HepG2 (cell line): ENCODE data around the gene GPR137. TPM values are rescaled to one million over a fixed set of nuclear protein-coding genes. Genes with fewer than 3 reads are reported as not detected.

Experiments used
- BORCS8-MEF2B ChIP-seq: sonication (generic); formaldehyde crosslinking; IDR thresholded peaks from 2 replicates; pipeline ENCODE4 v1.8.0; 2022; ENCODE audit warnings: mild to moderate bottlenecking, missing genetic modification reagents
- GATAD1 ChIP-seq: IDR thresholded peaks from 2 replicates; pipeline ENCODE4 v1.6.1; 2016; ENCODE audit warnings: missing genetic modification reagents, missing compliant biosample characterization
- HNRNPL ChIP-seq: fragments of 200-400 bp; formaldehyde crosslinking; IDR thresholded peaks from 2 replicates; pipeline ENCODE4 v1.6.1; 2017; ENCODE audit warnings: mild to moderate bottlenecking, low read depth, low read length
- KLF15 ChIP-seq: sonication (generic); formaldehyde crosslinking; IDR thresholded peaks from 2 replicates; pipeline ENCODE4 v1.8.1; 2023; ENCODE audit warnings: borderline replicate concordance, mild to moderate bottlenecking, inconsistent platforms, missing genetic modification reagents, mixed read lengths
- RBM22 ChIP-seq: fragments of 200-400 bp; formaldehyde crosslinking; optimal IDR thresholded peaks from 2 replicates; pipeline ENCODE3; 2017; ENCODE audit warnings: mild to moderate bottlenecking, low read length, moderate library complexity
- RXRA ChIP-seq: sonication (generic); formaldehyde crosslinking; IDR thresholded peaks from 2 replicates; pipeline ENCODE4 v1.5.1; 2020; ENCODE audit warnings: missing genetic modification reagents
- SAFB2 ChIP-seq: sonication (generic); formaldehyde crosslinking; IDR thresholded peaks from 2 replicates; pipeline ENCODE4 v1.5.1; 2020; ENCODE audit warnings: missing genetic modification reagents, low read depth, mild to moderate bottlenecking, borderline replicate concordance
- SIN3B ChIP-seq: fragments of 150-350 bp; IDR thresholded peaks from 2 replicates; pipeline ENCODE4 v1.6.1; 2014; ENCODE audit warnings: low read length
- TAF15 ChIP-seq: fragments of 200-400 bp; formaldehyde crosslinking; IDR thresholded peaks from one replicate; pipeline ENCODE4 v1.6.1; 2018; ENCODE audit warnings: mild to moderate bottlenecking, low read depth, low read length; ENCODE audit not compliant: poor library complexity, severe bottlenecking
- ZNF232 ChIP-seq: sonication (generic); formaldehyde crosslinking; IDR thresholded peaks from 2 replicates; pipeline ENCODE4 v1.4.0; 2020; ENCODE audit warnings: missing genetic modification reagents, borderline replicate concordance
- ZNF451 ChIP-seq: sonication (generic); formaldehyde crosslinking; IDR thresholded peaks from 2 replicates; pipeline ENCODE4 v1.5.0; 2020; ENCODE audit warnings: mild to moderate bottlenecking, missing genetic modification reagents
- ZNF672 ChIP-seq: sonication (generic); formaldehyde crosslinking; IDR thresholded peaks from 2 replicates; pipeline ENCODE4 v1.8.1; 2022; ENCODE audit warnings: missing genetic modification reagents
- ZNF816 ChIP-seq: sonication (generic); formaldehyde crosslinking; IDR thresholded peaks from 2 replicates; pipeline ENCODE4 v1.8.0; 2022; ENCODE audit warnings: missing genetic modification reagents, mild to moderate bottlenecking, borderline replicate concordance
- ZNF891 ChIP-seq: sonication (generic); formaldehyde crosslinking; IDR thresholded peaks from 2 replicates; pipeline ENCODE4 v1.5.0; 2020; ENCODE audit warnings: mild to moderate bottlenecking, missing genetic modification reagents
- ZSCAN22 ChIP-seq: sonication (generic); formaldehyde crosslinking; IDR thresholded peaks from 2 replicates; pipeline ENCODE4 v1.4.0; 2020; ENCODE audit warnings: mild to moderate bottlenecking, missing genetic modification reagents
- polyA plus RNA-seq, 8 experiments: library from polyadenylated mRNA; depleted of rRNA in 3 of 8; stranded (reverse) in 7 of 8; unstranded in 1 of 8; fragments of >200 nt; fragmentation: Illumina TruSeq in 4 of 8; extraction: Trizol in 4 of 8; gene quantifications; 2 replicates each; pipeline versions ENCODE4 v1.2.1 to v1.2.3, GENCODE V29; 2011 to 2016; ENCODE audit warnings: low read depth in 4 of 8, missing spikeins in 1 of 8, mixed read lengths in 1 of 8; ENCODE audit not compliant: insufficient read depth in 1 of 8
- total RNA-seq, 5 experiments: library from RNA; depleted of rRNA; stranded (reverse); fragments of >200 nt; fragmentation: Illumina TruSeq; extraction: Trizol; gene quantifications; 2 replicates each; pipeline ENCODE4 v1.2.3, GENCODE V29; 2016; ENCODE audit warnings: low read depth in 1 of 5
- TF ChIP-seq, protein P1 (sequence below): sonication (generic); formaldehyde crosslinking; IDR thresholded peaks from 2 replicates; pipeline ENCODE4 v1.4.0; 2020; ENCODE audit warnings: missing genetic modification reagents
- TF ChIP-seq, protein P2 (sequence below): sonication (generic); formaldehyde crosslinking; IDR thresholded peaks from 2 replicates; pipeline ENCODE4 v1.5.0; 2020; ENCODE audit warnings: mild to moderate bottlenecking, missing genetic modification reagents, moderate library complexity
- TF ChIP-seq, protein P3 (sequence below): sonication (generic); formaldehyde crosslinking; IDR thresholded peaks from 2 replicates; pipeline ENCODE4 v1.4.0; 2020; ENCODE audit warnings: mild to moderate bottlenecking, missing genetic modification reagents
- TF ChIP-seq, protein P4 (sequence below): sonication (generic); formaldehyde crosslinking; IDR thresholded peaks from 2 replicates; pipeline ENCODE4 v1.4.0; 2020; ENCODE audit warnings: missing genetic modification reagents, borderline replicate concordance
- TF ChIP-seq, protein P5 (sequence below): sonication (generic); formaldehyde crosslinking; IDR thresholded peaks from 2 replicates; pipeline ENCODE4 v1.4.0; 2020; ENCODE audit warnings: missing genetic modification reagents

Gene GPR137
- total and polyA plus RNA-seq, 2 of the 13 experiments (the other 11 are each of a cell fraction or from before 2014, with no cell fraction given): 8.5 to 13.2 TPM

DNA sequence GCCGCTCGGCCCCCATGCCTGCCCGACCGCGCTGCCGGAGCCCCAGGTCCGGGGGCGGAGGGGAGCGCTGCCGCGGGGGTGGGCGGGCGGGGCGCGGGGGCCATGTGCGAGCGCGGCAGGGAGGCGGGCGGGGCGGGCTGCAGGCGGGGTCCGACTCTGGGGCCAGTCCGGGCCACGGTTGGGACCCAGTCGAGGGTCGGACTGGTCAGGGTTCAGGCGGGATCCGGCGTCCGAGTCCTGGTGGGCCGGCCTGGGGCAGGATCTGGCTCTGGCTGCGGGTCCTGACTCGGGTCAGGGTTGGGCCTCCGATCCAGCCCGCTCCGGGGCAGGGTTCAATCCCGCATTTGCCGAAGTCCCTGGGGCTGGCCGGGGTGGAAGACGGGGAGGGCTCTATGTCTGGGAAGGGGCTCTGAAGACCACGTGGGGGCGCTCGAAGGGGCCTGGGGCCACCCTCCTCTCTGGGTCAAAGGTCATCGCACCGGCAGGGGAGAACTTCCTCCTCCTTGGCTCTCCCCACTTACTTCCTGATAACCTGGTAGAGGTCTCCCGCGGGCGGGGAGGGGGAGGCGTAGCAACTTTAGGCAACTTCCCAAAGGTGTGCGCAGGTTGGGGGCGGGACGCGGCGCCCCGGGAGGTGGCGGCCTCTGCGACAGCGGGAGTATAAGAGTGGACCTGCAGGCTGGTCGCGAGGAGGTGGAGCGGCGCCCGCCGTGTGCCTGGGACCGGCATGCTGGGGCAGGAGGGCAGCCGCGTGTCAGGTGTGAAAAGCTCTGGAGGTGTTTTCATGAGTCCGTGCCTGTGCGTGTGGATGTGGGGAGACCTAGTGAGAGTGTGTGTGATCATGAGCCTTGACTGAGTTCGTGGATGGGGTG is 20.3 kb downstream of the GPR137 start (continued):
- peak; percentile 69 for TF ChIP-seq GATAD1 (CRISPR knock-in tag)
- TF ChIP-seq, protein P1, sequence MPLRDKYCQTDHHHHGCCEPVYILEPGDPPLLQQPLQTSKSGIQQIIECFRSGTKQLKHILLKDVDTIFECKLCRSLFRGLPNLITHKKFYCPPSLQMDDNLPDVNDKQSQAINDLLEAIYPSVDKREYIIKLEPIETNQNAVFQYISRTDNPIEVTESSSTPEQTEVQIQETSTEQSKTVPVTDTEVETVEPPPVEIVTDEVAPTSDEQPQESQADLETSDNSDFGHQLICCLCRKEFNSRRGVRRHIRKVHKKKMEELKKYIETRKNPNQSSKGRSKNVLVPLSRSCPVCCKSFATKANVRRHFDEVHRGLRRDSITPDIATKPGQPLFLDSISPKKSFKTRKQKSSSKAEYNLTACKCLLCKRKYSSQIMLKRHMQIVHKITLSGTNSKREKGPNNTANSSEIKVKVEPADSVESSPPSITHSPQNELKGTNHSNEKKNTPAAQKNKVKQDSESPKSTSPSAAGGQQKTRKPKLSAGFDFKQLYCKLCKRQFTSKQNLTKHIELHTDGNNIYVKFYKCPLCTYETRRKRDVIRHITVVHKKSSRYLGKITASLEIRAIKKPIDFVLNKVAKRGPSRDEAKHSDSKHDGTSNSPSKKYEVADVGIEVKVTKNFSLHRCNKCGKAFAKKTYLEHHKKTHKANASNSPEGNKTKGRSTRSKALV (CRISPR knock-in tag): no peak
- TF ChIP-seq ZNF232 (CRISPR knock-in tag): no peak
- TF ChIP-seq, protein P2, sequence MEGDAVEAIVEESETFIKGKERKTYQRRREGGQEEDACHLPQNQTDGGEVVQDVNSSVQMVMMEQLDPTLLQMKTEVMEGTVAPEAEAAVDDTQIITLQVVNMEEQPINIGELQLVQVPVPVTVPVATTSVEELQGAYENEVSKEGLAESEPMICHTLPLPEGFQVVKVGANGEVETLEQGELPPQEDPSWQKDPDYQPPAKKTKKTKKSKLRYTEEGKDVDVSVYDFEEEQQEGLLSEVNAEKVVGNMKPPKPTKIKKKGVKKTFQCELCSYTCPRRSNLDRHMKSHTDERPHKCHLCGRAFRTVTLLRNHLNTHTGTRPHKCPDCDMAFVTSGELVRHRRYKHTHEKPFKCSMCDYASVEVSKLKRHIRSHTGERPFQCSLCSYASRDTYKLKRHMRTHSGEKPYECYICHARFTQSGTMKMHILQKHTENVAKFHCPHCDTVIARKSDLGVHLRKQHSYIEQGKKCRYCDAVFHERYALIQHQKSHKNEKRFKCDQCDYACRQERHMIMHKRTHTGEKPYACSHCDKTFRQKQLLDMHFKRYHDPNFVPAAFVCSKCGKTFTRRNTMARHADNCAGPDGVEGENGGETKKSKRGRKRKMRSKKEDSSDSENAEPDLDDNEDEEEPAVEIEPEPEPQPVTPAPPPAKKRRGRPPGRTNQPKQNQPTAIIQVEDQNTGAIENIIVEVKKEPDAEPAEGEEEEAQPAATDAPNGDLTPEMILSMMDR (CRISPR knock-in tag): peak; percentile 90
- no peak for TF ChIP-seq ZNF816 (CRISPR knock-in tag)
- TF ChIP-seq, protein P3, sequence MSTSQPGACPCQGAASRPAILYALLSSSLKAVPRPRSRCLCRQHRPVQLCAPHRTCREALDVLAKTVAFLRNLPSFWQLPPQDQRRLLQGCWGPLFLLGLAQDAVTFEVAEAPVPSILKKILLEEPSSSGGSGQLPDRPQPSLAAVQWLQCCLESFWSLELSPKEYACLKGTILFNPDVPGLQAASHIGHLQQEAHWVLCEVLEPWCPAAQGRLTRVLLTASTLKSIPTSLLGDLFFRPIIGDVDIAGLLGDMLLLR (CRISPR knock-in tag): peak; percentile 47; the same call in 1 of the 2 replicates
- TF ChIP-seq ZNF891 (CRISPR knock-in tag): no peak
- no peak for TF ChIP-seq ZSCAN22 (CRISPR knock-in tag)
- no peak for TF ChIP-seq TAF15
- TF ChIP-seq ZNF451 (CRISPR knock-in tag): no peak
- TF ChIP-seq RBM22: no peak
- TF ChIP-seq, protein P4, sequence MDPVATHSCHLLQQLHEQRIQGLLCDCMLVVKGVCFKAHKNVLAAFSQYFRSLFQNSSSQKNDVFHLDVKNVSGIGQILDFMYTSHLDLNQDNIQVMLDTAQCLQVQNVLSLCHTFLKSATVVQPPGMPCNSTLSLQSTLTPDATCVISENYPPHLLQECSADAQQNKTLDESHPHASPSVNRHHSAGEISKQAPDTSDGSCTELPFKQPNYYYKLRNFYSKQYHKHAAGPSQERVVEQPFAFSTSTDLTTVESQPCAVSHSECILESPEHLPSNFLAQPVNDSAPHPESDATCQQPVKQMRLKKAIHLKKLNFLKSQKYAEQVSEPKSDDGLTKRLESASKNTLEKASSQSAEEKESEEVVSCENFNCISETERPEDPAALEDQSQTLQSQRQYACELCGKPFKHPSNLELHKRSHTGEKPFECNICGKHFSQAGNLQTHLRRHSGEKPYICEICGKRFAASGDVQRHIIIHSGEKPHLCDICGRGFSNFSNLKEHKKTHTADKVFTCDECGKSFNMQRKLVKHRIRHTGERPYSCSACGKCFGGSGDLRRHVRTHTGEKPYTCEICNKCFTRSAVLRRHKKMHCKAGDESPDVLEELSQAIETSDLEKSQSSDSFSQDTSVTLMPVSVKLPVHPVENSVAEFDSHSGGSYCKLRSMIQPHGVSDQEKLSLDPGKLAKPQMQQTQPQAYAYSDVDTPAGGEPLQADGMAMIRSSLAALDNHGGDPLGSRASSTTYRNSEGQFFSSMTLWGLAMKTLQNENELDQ: no peak
- TF ChIP-seq ZNF672 (CRISPR knock-in tag): no peak
- TF ChIP-seq SAFB2 (CRISPR knock-in tag): no peak
- peak; percentile 90 for TF ChIP-seq RXRA (CRISPR knock-in tag)
- no peak for TF ChIP-seq HNRNPL
- peak; percentile 67 for TF ChIP-seq BORCS8-MEF2B (CRISPR knock-in tag)
- TF ChIP-seq, protein P5, sequence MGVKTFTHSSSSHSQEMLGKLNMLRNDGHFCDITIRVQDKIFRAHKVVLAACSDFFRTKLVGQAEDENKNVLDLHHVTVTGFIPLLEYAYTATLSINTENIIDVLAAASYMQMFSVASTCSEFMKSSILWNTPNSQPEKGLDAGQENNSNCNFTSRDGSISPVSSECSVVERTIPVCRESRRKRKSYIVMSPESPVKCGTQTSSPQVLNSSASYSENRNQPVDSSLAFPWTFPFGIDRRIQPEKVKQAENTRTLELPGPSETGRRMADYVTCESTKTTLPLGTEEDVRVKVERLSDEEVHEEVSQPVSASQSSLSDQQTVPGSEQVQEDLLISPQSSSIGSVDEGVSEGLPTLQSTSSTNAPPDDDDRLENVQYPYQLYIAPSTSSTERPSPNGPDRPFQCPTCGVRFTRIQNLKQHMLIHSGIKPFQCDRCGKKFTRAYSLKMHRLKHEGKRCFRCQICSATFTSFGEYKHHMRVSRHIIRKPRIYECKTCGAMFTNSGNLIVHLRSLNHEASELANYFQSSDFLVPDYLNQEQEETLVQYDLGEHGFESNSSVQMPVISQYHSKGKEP: no peak
- no peak for TF ChIP-seq KLF15 (CRISPR knock-in tag)
- TF ChIP-seq SIN3B: no peak
